Caki2 (cell line): ENCODE data around the gene GFER. TPM values are rescaled to one million over a fixed set of nuclear protein-coding genes. Genes with fewer than 3 reads are reported as not detected.

Experiments used
- DNase-seq: peaks from one replicate; pipeline ENCODE4 v3.0.0-alpha.2; 2015; ENCODE audit warnings: low read depth
- in situ Hi-C: cut with HindIII; loops from 2 replicates; pipeline ENCODE4 v1.10.0; 2016; ENCODE audit warnings: low sequenced_read_pairs, low pct_unique_long_range_greater_than_20kb, mixed read lengths
- total RNA-seq: library from RNA; depleted of rRNA; stranded (reverse); fragments of >200 nt; shearing (Covaris generic); gene quantifications from 2 replicates; pipeline ENCODE4 v1.2.3, GENCODE V29; 2014; ENCODE audit warnings: low replicate concordance

Gene GFER
- total RNA-seq, 1 experiment from 2014 or later = 55.9 TPM

DNA sequence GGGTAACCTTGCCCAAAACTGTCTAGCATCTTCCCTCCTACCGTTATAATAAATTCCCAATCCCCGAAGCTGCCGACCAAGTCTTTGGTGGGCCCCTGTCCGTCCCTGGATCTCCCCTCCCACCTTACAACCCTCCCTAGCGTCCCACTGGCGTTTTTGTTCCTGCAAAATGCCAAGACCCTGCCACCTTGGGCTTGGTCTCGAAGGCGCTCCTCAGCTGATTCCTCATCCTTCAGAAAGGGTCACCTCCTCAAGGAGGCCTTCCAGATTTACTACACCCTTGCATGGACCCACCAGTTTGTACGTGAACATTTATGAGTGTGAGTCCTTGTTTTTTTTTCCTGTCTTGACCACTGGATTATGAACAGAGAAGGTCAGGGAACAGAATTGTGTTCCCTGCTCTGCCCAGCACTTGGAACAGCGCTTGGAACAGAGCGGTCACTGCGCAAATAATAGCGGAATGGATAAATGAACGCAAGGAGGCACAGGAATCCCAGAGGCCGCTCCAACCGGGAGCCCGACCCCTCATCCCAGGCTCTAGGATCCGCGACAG lies 926 bp upstream of the GFER start:
- in situ Hi-C loops = no loop called here

DNA sequence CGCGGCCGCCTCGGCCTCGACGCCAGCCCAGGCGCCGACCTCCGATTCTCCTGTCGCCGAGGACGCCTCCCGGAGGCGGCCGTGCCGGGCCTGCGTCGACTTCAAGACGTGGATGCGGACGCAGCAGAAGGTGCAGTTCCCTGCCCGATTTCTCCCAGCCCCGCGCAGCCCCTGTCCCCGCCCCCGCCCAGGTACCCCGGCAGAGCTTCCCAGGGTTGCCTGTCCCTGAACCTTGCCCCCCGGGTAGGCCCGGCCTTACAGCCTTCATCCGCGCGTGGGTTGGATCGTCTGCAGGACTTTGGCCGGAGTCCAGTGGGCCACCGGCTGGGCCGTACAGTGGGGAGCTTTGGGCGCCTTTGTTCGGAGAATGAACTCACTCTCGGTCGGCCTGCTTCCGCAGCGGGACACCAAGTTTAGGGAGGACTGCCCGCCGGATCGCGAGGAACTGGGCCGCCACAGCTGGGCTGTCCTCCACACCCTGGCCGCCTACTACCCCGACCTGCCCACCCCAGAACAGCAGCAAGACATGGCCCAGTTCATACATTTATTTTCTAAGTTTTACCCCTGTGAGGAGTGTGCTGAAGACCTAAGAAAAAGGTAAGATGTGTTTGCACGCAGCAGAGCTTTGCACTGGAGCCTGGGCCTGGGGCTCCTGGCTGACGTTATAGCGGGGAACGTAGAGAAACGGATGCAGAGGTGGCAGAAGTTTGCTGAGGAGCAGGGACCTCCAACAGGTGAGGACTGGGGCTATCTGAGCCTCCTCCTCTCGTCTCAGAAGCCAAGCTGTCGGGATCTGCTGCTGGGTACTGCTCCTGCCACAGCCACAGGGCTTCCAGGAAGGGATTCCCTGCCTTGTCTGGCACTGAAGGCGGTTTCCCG lies 593 bp downstream of the GFER start:
- in situ Hi-C loops = no loop called here
- DNase-seq = no peak

More for the DNA sequence above, 926 bp upstream of the GFER start:
- no peak for DNase-seq

DNA sequence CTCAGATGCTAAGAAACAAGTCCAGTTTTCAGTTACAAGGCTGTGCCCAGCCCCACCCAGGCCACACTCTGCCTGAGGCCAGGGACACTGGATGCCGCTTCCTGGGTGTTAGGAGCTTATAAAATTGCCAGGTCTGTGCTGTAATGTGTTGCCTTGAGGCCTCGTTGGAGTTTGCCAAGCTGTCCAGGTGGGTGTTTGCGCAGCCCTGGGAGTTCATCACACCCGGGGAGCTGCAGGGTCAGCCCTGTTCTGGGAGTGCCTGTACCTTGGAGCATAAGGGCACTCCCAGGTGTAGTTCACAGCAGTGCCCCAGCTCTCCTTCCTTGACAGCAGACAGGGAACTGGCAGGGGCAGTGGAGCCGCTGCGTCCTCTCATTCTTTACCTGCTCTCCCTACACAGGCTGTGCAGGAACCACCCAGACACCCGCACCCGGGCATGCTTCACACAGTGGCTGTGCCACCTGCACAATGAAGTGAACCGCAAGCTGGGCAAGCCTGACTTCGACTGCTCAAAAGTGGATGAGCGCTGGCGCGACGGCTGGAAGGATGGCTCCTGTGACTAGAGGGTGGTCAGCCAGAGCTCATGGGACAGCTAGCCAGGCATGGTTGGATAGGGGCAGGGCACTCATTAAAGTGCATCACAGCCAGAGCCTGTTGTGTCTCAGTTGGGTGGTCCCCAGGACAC lies 1.6 kb downstream of the GFER start:
- no peak for DNase-seq
- in situ Hi-C loops = no loop called here

DNA sequence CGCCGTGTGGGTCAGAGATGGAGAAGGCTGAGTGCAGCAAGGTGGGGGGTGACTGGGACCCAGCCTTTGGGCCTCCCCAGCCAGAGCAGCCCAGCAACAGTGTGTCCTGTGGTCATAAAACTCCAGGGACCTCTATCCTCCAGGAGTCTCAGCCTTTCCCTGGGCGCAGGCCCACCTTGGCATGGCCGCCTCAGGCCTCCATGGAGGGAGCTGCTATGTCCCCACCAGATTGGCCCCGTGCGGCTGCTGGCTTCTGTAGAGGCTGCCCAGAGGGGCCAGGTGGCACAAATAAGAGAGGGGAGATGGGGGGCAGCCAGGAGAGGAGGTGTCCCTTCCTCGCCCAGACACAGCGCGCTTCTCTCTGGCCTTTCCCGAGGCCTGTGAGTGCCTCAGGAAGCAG lies 3.2 kb downstream of the GFER start:
- no peak for DNase-seq
- in situ Hi-C loops = no loop called here

DNA sequence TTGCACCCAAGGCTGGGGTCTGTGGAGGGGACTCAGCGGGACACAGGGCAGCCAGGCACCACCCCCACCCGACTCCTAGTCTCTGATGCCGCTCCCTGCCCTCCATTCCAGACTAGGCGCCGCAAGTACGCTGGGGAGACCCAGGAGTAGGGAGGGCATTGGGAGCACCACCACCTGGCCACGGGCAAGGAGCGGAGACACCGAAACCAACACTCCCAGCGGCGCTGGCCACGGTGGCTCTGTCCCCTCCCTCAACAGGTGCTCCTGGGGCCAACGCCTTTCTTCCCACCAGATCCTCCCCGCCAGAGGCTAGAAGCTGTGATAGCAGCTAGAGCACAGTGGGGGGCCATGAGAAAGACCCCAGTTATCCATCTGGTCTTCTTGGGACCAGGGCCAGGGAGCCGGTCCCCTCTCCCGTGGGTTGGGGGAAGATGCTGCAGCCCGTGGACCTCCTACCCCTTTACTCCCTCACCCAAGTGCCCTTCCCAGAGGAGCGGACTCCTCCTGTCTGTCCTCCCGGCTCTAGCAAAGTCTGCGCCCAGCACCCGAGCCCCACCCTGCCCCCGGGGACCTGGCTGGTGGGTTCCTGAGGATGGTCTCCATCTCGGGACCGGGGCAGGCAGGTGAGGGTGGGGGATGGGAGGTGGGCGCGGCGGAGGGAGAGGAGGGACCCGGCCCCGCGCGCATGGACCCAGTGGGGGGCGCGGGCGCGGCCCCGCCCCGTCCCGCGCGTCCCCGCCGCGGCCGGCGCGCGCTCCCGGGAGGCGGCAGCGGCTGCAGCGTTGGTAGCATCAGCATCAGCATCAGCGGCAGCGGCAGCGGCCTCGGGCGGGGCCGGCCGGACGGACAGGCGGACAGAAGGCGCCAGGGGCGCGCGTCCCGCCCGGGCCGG lies 5.5 kb downstream of the GFER start, which contains the start of gene SYNGR3:
SYNGR3 (plus strand) TSS at position 762 of the 892 bp plus-strand sequence. CDS start 133 bp downstream, outside the sequence.
- in situ Hi-C loops = no loop called here
- DNase-seq = no peak

DNA sequence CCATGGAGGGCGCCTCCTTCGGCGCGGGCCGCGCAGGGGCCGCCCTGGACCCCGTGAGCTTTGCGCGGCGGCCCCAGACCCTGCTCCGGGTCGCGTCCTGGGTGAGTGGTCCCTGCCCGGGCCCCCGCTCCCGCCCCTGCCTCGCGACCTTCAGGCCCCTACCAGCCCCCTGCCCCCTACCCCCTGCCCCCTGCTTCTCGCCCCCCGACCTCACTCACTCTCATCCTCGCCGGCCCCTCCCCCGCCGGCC lies 6.0 kb downstream of the GFER start:
- in situ Hi-C loops = no loop called here
- DNase-seq = no peak

DNA sequence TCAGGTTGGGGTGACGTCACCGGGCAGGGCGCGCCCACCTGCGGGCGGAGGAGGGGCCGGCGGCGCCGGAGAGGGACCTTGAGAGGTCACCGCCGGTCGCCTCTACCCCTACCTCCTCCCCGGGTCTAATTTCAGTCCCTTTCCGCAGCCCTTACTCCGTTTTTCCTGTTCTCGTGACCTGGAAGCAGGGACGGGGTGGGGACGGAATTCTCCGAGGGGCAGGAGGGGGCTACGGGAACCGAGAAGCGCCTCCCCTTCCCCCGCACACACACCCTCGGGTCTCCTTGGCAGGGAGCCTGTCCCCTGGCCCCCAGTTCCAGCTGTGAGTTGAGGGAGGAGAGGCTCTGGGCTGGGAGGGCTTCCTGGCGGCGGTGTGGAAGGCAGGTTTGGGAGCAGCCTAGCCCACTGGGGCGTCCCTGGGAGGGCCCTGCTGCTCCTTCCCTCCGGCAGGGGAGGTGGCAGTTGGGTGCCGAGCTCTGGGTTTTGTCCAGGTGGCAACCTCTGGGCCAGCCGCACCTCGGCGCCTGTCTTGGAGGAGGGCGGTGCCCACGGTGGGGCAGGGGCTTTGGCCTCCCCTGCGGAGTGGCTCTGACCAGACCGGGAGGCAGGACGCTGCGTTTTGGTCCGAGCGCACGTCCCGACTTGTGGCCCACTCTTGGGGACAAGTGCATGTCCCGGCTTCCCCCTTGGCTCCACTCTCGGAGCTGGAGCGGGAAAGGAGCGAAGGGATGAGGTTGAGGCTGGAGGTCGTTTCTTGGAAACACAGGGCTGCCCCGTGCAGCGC lies 6.5 kb downstream of the GFER start:
- in situ Hi-C loops = no loop called here
- DNase-seq = peak; percentile 45

DNA sequence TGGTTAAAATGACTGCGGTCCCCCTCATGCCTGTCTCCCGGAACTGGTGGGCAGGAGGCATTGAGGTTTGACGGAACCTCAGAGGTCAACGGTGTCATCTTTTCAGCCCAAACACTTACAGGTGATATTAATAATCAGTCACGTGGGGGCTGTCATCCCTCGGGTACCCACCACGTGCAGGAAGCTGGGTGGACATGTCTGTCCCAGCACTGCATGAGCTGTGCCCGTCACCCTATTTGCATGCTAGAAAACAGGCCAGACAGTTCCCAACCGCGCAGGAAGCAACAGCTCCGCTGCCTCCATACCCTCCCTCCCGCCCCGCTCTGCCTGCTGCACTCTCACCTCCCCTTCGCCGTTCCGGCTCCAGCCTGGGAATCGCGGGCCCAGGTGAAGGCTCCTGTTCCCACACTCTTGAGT lies 7.2 kb downstream of the GFER start:
- in situ Hi-C loops = no loop called here

DNA sequence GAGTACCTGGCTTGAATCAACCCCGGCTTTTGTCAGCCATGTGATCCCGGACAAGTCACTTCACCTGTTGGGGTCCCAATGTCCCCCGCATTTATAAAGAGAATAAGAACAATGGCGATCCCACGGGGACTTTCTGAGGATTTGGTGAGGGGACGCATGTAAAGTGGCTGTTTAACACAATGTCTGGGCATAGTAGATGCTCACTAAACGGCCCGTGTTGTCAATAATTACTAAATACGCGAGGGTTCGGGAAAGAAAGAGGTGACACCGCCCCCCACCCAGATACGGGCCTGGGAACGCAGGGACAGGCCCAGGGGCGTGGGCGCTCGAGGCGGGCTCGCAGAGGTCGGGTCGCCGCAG lies 7.6 kb downstream of the GFER start:
- DNase-seq = no peak
- in situ Hi-C loops = no loop called here

More for the DNA sequence above, 7.2 kb downstream of the GFER start:
- no peak for DNase-seq

DNA sequence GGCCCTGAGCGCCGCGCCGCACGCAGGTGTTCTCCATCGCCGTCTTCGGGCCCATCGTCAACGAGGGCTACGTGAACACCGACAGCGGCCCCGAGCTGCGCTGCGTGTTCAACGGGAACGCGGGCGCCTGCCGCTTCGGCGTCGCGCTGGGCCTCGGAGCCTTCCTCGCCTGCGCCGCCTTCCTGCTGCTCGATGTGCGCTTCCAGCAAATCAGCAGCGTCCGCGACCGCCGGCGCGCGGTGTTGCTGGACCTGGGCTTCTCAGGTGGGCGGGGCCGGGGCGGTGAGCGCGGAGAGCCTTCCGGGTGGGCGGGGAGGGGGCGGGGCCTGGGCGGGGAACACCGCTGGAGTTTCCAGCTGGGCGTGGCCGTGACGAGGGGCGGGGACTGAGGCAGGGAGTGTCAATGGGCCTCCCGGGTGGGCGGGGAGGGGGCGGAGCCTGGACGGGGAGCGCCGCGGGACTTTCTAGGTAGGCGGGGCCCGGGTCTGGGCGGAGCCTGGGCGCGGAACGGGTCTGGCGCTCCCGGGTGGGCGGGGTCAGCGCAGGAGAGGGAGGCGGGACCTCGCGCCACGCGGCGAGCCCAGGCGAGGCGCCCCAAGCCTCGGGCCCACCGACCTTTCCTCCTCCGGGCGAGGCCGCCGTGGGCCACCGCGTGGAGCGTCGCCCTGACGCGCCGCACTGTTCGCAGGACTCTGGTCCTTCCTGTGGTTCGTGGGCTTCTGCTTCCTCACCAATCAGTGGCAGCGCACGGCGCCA lies 8.1 kb downstream of the GFER start:
- peak; percentile 78 for DNase-seq
- in situ Hi-C loops = no loop called here

DNA sequence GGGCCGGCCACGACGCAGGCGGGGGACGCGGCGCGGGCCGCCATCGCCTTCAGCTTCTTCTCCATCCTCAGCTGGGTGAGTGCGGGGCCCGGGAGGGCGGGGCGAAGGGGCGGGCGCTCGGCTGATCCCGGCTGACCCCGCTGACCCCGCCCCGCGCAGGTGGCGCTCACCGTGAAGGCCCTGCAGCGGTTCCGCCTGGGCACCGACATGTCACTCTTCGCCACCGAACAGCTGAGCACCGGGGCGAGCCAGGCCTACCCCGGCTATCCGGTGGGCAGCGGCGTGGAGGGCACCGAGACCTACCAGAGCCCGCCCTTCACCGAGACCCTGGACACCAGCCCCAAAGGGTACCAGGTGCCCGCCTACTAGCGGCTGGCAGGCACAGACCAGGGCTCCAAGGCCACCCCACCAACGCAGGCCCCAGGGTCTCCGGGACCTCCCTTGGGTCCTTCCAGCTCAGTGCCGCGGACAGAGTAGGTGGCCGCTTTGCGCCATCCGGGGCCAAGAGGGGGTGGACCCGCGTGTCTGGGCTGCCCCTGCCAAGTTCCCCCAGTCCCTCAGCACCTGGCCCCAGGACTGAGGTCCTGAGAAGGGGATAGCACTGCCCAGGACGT lies 8.8 kb downstream of the GFER start:
- in situ Hi-C loops = no loop called here

DNA sequence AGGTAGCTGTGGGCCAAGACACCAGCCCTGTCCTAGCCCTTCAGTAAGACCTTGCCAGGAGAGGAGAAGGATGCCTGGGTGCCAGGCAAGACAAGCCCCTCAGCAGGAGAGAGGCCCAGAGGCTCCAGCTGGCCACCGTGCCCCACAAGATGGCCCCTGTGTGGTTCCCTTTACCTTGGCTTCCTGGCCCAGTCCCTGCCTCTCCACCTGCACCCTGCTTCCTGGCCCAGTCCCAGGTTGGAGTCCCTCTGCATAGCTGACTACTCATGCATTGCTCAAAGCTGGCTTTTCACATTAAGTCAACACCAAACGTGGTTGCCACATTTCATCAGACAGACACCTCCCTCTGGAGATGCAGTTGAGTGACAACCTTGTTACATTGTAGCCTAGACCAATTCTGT lies 9.7 kb downstream of the GFER start:
- in situ Hi-C loops = no loop called here
- DNase-seq = peak; percentile 82

More for the DNA sequence above, 8.8 kb downstream of the GFER start:
- DNase-seq = no peak

DNA sequence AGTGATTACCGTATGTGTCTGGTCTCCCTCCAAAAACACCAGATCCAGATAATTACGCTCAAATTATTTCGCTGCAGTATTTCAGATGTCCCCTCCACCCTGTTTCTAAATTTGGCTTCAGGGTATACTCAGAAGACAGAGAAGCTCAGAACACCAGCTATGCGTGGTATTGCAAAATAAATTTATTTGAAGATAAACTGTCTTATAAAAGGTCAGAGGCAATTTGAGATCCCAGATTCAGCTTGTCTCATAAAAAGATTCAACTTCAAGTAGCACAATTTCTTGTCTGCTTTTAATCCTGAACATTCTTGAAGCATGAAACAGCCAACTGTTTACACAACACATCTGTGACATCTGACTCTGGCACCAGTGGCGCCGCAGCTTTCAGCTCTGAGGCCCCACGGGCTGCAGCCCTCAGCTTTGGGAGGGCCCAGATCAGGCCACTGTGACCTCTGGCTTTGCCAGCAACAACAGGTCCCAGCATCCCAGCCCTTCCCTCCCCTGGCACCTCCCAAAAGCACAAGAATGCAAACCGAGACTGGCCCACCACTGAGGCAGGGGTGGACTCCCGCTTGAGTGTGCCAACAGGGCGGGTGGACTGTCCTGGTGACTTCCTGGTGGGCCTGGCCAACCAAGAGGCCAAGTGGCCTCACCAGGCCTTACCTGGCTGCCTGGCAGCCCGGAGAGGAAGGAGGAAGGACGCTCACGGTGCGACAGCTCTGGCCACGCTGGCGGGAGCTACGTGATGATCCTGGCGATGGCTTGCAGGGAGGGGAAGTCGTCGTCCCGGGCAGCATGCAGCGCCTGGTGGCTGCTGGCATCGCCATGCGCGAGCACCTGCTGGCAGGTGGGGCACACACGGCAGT lies 13.7 kb downstream of the GFER start:
- in situ Hi-C loops = no loop called here
- DNase-seq = peak; percentile 59

DNA sequence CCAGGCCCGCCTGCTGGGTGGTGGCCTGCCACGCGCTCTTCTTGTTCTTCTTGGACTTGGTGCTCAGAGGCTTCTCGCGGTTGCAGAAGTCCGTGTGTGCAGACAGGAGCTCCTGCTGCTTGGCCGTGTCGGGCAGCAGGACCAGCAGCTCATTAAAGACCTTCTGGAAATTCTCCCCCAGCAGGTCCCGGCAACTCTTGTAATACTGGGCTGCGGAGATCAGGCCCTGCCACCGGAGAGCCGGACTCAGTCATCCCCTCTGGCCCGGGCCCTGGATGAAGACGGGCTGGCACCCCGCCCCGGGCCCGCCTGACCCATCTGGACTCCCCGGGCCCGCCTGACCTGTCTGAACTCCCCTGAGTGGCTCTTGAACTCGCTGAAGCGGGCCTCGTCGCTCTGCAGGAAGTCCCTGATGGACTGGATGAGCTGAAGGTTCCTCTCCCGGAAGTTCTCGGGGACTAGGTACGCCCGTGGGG lies 14.4 kb downstream of the GFER start:
- DNase-seq = no peak
- in situ Hi-C loops = no loop called here

DNA sequence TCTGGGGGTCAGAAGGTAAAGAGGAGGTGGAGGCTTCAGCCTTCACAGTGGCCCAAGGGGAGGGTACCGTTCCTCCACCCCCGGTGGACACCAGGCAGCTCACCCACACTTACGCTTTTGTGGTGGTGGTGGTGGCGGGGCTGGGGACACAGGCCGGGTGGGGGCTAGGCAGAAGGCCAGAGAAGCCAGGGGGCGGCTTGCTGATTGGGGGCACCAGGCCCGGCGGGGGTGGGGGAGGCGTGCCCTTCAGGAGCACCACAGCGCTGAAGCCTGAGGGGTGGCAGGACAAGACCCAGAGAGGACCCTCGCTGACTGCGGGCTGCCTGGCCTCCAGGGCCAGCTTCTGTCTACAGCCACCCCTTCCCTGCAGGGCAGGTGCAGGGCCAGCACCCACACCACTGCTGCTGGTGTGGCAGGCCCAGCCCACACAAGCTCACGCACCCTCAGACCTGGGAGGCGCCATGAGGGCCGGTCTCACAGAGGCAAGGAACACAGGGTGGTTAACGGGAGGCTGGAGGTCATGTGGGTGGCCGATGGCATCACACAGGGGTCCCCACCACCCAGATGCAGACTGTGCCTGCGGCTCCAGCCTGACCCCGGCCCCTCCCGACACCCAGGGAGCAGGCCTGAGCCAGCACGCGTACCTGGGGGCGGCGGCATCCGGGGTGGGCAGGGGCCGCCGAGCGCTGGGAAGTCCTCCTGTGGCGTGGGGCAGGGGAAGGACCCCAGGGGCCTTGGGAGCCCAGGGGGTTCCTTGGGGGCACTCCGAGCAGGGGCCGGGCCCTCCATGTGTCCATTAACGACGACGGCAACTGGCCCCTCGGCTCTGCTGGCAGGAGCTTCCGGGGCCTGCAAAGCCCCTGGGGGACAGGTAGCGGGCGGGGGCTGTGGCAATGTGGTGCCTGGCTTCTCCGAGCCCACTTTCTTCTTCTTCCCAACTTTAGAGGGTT lies 15.1 kb downstream of the GFER start:
- no peak for DNase-seq
- in situ Hi-C loops = no loop called here
